AG04450 (cell line): Measurements from ENCODE around the gene DSE. TPM values are rescaled to one million over a fixed set of nuclear protein-coding genes. Genes with fewer than 3 reads are reported as not detected.

Source experiments
- CTCF ChIA-PET: fragments of 300-600, 350-600 bp; formaldehyde crosslinking; extraction: SDS; loops from one replicate; lab custom pipeline; 2022; ENCODE audit warnings: antibody characterized with exemption, inconsistent platforms; lab: Charles Lee
- POLR2A ChIA-PET: fragments of 350-600 bp; formaldehyde crosslinking; extraction: SDS; loops from one replicate; lab custom pipeline; 2021; ENCODE audit warnings: antibody characterized with exemption, inconsistent platforms; lab: Yijun Ruan, JAX
- DNase-seq: peaks from one replicate; pipeline ENCODE4 v3.0.0-alpha.2; 2011; ENCODE audit warnings: low read depth, low spot score
- H3K27ac ChIP-seq: one replicate; pipeline ENCODE4 v1.5.1; 2012; ENCODE audit warnings: low read depth, low read length, control low read depth
- H3K27me3 ChIP-seq: one replicate; pipeline ENCODE4 v1.6.0; 2012; ENCODE audit warnings: low read length; ENCODE audit not compliant: control insufficient read depth, insufficient read depth
- H3K4me3 ChIP-seq: 2 replicates; pipeline ENCODE4 v1.5.1; 2011; ENCODE audit warnings: mild to moderate bottlenecking, low read depth, low read length, control low read depth
- H3K9me3 ChIP-seq: 2 replicates; pipeline ENCODE4 v1.5.1; 2012; ENCODE audit warnings: low read length; ENCODE audit not compliant: control insufficient read depth, insufficient read depth
- CTCF ChIP-seq: IDR thresholded peaks from 2 replicates; pipeline ENCODE4 v1.5.1; 2011; ENCODE audit warnings: low read depth, low read length, control low read depth, inconsistent platforms
- polyA plus RNA-seq: library from polyadenylated mRNA; depleted of rRNA; stranded (reverse); fragments of >200 nt; gene quantifications from 2 replicates; pipeline ENCODE4 v1.2.3, GENCODE V29; 2011

The DSE gene
- polyA plus RNA-seq, 1 experiment: 86.2 TPM

- ChIA-PET CTCF (no interaction called here), POLR2A (no interaction called here)
- no peak overlapping the region for H3K4me3 ChIP-seq
- no peak overlapping the region for H3K27ac ChIP-seq
- no peaks in the 10 kb centered on the region for H3K27me3 ChIP-seq
- no peak for TF ChIP-seq CTCF
- peaks cover 5% of the 10 kb centered on the region for H3K9me3 ChIP-seq
- DNase-seq: no peak
Measured at GRCh38 chr6:116459927-116460326, 89.2 kb downstream of the DSE start.

DNA sequence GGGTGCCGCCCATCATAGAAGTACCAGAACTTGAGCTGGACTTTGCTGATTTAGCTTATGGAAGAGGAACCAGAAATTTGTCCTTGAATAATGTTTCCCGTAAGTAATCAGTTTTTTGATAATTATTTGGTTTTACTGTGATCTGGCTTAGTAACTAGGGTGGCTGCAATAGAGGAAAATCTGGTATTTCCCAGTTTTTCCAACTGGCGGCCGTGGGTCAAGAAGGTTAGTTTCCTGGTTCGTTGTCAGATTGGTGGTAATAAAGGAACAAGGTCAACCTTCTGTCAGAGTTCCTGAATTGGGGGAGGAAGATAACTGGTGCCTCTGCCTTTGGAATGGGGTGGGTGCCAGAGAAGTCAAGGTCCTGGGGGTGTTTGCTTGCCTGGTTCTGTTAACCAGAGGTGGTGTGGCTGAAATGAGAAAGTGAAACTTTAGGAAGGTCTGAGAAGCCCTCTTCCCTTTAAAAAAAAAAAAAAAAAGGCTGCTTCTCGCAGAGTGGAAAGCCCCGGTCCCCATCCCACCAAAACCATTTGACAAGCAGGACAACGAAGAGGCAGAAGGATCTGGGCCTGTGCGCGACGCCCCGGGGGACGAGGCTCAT lies 90.7 kb downstream of the DSE start, which contains the start of gene CALHM6:
Gene CALHM6, plus strand, starts transcription at position 45 of the 601 bp plus-strand sequence. Its CDS starts 555 bp downstream, at position 600.
- DNase-seq: no peak
- Histone ChIP-seq H3K9me3 (peaks cover 5% of the 10 kb centered on the region), H3K4me3 (peak within 1 kb of the TSS; percentile 42), H3K27ac (no peak within 1 kb of the TSS), H3K27me3 (no peaks in the 10 kb centered on the region)
- POLR2A ChIA-PET: no interaction called here
- no peak for TF ChIP-seq CTCF
- CTCF ChIA-PET: interaction anchor here (2.5 kb wide), 1 partner anchor 174 kb away, joined by 8 read pairs; no protein-coding TSS in a partner anchor

DNA sequence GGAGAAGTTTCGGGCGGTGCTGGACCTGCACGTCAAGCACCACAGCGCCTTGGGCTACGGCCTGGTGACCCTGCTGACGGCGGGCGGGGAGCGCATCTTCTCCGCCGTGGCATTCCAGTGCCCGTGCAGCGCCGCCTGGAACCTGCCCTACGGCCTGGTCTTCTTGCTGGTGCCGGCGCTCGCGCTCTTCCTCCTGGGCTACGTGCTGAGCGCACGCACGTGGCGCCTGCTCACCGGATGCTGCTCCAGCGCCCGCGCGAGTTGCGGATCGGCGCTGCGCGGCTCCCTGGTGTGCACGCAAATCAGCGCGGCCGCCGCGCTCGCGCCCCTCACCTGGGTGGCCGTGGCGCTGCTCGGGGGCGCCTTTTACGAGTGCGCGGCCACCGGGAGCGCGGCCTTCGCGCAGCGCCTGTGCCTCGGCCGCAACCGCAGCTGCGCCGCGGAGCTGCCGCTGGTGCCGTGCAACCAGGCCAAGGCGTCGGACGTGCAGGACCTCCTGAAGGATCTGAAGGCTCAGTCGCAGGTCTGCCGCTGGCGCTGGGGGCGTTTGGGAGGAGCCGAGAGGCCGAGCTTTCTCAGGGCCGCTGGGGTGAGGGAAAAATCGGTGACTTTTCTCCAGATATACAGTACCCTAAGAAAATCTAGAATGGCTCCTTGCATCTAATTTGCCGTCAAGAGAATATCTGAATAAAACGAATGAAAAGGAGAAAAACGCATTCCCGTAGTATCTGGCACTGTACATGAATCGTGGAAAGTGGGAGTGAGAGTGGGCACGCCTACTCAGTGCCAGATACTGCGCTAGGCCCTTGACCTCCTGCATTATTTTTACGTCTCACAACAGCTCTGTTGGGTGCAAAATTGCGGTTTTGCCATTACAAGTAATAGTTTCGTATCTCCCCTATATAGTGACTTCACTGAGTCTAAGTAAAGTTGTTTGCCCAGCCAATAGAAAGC lies 91.5 kb downstream of the DSE start:
- CTCF ChIA-PET: interaction anchor here (0.6 to 2.5 kb wide), 2 partner anchors 174 to 272 kb away, joined by 3 to 8 read pairs; no protein-coding TSS in a partner anchor

DNA sequence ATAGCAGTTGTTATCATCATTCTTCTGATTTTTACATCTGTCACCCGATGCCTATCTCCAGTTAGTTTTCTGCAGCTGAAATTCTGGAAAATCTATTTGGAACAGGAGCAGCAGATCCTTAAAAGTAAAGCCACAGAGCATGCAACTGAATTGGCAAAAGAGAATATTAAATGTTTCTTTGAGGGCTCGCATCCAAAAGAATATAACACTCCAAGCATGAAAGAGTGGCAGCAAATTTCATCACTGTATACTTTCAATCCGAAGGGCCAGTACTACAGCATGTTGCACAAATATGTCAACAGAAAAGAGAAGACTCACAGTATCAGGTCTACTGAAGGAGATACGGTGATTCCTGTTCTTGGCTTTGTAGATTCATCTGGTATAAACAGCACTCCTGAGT lies 92.6 kb downstream of the DSE start:
- ChIA-PET CTCF (interaction anchor here (0.6 to 2.5 kb wide), 4 partner anchors 19 to 273 kb away, joined by 3 to 8 read pairs (median 4); partner anchors contain the start of gene CALHM5), POLR2A (no interaction called here)
- H3K27me3 ChIP-seq: no peaks in the 10 kb centered on the region
- DNase-seq: no peak
- no peak for TF ChIP-seq CTCF
- no peak overlapping the region for H3K4me3 ChIP-seq
- H3K27ac ChIP-seq: no peak overlapping the region
- peaks cover 5% of the 10 kb centered on the region for H3K9me3 ChIP-seq

More for the DNA sequence above, 91.5 kb downstream of the DSE start:
- no peak for TF ChIP-seq CTCF
- no peak for DNase-seq
- POLR2A ChIA-PET: interaction anchor here (0.9 kb wide), 1 partner anchor 92 kb away, joined by 3 read pairs; the partner anchor contains the start of gene DSE
- H3K4me3 ChIP-seq: peak overlapping the region; percentile 42
- H3K27me3 ChIP-seq: no peaks in the 10 kb centered on the region
- H3K27ac ChIP-seq: no peak overlapping the region
- peaks cover 5% of the 10 kb centered on the region for H3K9me3 ChIP-seq
